GM12874 (cell line): ENCODE data around the gene ENDOG.

Experiments
- TF ChIP-seq, protein P1 (sequence below): IDR thresholded peaks from 2 replicates; pipeline ENCODE4 v1.5.1; 2011; ENCODE audit warnings: low read depth, mild to moderate bottlenecking, control low read depth, low read length, moderate library complexity; ENCODE audit not compliant: insufficient read depth

Gene ENDOG

DNA sequence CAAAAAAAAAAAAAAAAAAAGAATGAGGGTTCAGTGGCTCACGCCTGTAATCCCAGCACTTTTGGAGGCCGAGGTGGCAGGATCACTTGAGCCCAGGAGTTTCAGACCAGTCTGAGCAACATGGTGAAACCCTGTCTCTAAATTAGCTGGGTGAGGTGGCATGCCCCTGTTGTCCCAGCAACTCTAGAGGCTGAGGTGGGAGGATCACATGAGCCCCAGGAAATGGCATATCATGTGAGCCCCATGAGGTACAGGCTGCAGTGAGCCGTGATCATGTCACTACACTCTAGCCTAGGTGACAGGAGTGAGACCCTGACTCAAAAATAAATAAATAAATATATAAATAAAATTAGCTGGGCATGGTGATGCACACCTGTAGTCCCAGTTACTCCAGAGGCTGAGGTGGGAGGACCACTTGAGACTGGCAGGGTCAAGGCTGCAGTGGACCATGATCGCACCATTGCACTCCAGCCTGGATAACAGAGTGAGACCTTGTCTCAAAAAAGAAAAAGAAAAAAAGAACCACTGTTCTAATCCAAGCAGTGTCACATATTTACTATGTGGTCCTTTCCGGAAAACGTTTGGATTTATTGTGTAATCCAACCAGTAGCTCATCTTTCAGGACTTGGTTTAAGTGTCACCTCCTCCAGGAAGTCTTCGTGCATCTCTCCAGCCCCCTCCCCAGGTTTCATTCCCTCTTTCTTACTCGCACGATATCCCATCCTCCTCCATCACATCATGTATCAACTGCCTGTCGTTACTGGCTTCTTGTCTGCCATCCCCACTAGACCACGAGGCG lies 23.6 kb downstream of the ENDOG start:
- TF ChIP-seq, protein P1, sequence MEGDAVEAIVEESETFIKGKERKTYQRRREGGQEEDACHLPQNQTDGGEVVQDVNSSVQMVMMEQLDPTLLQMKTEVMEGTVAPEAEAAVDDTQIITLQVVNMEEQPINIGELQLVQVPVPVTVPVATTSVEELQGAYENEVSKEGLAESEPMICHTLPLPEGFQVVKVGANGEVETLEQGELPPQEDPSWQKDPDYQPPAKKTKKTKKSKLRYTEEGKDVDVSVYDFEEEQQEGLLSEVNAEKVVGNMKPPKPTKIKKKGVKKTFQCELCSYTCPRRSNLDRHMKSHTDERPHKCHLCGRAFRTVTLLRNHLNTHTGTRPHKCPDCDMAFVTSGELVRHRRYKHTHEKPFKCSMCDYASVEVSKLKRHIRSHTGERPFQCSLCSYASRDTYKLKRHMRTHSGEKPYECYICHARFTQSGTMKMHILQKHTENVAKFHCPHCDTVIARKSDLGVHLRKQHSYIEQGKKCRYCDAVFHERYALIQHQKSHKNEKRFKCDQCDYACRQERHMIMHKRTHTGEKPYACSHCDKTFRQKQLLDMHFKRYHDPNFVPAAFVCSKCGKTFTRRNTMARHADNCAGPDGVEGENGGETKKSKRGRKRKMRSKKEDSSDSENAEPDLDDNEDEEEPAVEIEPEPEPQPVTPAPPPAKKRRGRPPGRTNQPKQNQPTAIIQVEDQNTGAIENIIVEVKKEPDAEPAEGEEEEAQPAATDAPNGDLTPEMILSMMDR = no peak

GRCh38 chr9:128845186-128845931 lies 27.1 kb downstream of the ENDOG start:
- TF ChIP-seq, protein P1 = no peak

DNA sequence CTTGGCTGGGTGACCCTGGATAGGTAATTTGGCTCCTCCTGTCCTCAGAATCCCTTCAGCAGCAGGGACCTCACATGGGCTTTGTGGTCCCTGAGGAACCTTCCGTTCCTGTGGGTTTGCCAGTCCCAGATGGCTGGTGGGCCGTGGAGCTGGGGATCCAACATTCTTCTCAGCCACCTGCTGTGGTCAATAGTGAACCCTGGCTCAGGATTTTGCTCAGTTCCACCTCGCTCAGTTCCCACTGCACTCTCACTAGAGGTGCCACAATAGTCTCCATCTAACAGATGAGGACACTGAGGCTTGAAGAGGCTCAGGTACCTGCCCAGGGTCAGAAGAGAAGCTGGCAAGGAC lies 28.4 kb downstream of the ENDOG start:
- TF ChIP-seq, protein P1 = no peak

- TF ChIP-seq, protein P1 = no peak
These were observed 29.5 kb downstream of the ENDOG start for GRCh38 chr9:128847803-128848202.

DNA sequence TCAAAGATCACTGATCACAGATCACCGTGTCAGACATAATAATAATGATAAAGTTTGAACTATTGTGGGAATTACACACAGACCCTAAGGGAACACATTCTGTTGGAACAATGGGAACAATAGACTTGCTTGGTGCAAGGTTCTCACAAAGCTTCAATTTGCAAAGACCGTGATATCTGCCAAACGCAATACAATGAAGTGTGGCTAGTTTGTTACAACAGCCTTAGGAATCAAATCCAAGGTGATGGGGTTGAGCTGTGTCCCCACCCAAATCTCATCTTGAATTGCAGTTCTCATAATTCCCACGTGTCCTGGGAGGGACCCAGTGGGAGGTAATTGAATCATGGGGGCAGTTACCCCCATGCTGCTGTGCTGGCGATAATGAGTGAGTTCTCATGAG lies 42.6 kb downstream of the ENDOG start:
- TF ChIP-seq, protein P1 = no peak

DNA sequence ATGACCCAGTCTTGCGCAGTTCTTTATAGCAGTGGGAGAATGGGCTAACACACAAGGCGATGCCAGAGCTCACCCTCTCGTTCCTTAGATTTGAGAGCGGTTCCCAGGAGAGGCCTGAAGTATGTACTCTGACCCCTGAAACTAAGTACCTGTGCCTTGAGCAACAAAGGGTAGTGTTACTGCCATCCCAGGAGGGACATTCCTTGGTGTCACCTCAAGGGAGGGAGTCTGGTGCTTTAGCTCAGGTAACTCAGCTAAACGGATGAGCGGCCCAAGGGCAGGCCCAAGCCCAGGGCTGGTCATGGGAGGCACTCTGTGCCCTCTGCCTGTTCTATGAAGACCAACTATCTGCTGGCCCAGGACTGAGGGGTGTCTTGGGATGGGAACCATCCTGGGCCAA lies 43.2 kb downstream of the ENDOG start:
- TF ChIP-seq, protein P1 = no peak

DNA sequence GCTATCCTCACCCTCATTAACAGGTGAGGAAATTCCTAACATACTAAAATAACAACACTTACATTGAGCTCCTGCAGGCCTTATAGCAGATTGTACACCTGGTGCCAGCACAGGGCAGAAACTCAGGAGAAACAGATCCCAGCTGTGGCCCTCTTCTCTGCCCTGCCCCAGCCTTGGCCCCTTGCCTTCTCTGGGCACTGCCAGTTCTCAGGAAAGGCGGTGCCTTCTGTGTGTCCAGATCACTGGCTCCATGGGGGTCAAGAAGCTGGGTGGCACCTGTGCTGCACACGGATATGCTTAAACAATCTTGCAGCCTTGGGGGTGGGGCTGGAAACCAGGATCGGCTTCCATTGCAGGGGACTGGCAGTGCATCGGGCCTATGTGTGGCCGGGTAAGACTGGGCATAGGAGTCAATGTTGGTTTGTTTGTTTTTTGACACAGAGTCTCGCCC lies 44.1 kb downstream of the ENDOG start:
- TF ChIP-seq, protein P1 = no peak
